SJSA1 (cell line): ENCODE results near the gene GRK7. TPM values are rescaled to one million over a fixed set of nuclear protein-coding genes. Genes with fewer than 3 reads are reported as not detected.
"Not testable (repeated sequence)": the region's sequence is repeated elsewhere in the genome, so short reads cannot be mapped to it uniquely, and the experiment has no call there.

Experiments
- DNase-seq, 2 experiments: peaks; one replicate each; pipeline ENCODE4 v3.0.0-alpha.2; 2015 to 2020; ENCODE audit warnings: low spot score in 2 of 2, low read depth in 1 of 2
- H3K27ac ChIP-seq: fragments of 250-450 bp; sonication (Bioruptor Pico); 2 replicates; pipeline ENCODE4 v1.5.1; 2020; ENCODE audit warnings: mild to moderate bottlenecking, moderate library complexity
- H3K27me3 ChIP-seq: fragments of 250-450 bp; sonication (Bioruptor Pico); replicated peaks from 2 replicates; pipeline ENCODE4 v1.5.1; 2020; ENCODE audit warnings: mild to moderate bottlenecking, moderate library complexity
- H3K36me3 ChIP-seq: fragments of 250-450 bp; sonication (Bioruptor Pico); 2 replicates; pipeline ENCODE4 v1.5.1; 2020; ENCODE audit warnings: mild to moderate bottlenecking
- H3K4me1 ChIP-seq: fragments of 250-450 bp; sonication (Bioruptor Pico); replicated peaks from 2 replicates; pipeline ENCODE4 v1.6.1; 2021; ENCODE audit warnings: mild to moderate bottlenecking
- H3K4me3 ChIP-seq: fragments of 250-450 bp; sonication (Bioruptor Pico); 2 replicates; pipeline ENCODE4 v1.5.1; 2020; ENCODE audit warnings: mild to moderate bottlenecking
- H3K9me3 ChIP-seq: fragments of 250-450 bp; sonication (Bioruptor Pico); replicated peaks from 2 replicates; pipeline ENCODE4 v1.5.1; 2020; ENCODE audit warnings: mild to moderate bottlenecking
- total RNA-seq: library from RNA; depleted of rRNA; stranded (reverse); fragments of >200 nt; shearing (Covaris generic); gene quantifications from 2 replicates; pipeline ENCODE4 v1.2.3, GENCODE V29; 2014

The GRK7 gene
- total RNA-seq, 1 experiment from 2014 or later = not detected

DNA sequence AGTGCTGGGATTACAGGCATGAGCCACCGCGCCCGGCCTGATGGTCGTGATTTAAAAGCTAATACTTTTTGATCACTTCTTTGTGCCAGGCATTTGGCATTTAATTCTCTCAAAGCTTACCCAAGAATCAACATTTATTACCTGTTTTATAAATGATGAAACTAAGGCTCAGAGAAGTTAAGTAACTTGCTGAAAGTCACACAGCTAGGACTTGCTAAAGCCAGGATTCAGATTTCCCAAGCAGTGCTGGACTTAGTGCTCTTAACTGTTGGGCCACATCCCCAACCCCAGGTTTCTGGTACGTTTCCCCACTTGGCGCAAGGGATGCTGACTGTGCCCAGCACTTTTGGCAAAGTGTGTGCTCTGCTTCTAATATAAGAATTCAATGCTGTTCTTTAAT lies 10.5 kb downstream of the GRK7 start:
- no peak for DNase-seq
- Histone ChIP-seq H3K4me3 (no peak overlapping the region), H3K9me3 (no peaks in the 10 kb centered on the region), H3K27me3 (no peaks in the 10 kb centered on the region), H3K36me3 (no peaks in the 10 kb centered on the region), H3K27ac (no peak overlapping the region), H3K4me1 (peaks cover 14% of the 10 kb centered on the region)

DNA sequence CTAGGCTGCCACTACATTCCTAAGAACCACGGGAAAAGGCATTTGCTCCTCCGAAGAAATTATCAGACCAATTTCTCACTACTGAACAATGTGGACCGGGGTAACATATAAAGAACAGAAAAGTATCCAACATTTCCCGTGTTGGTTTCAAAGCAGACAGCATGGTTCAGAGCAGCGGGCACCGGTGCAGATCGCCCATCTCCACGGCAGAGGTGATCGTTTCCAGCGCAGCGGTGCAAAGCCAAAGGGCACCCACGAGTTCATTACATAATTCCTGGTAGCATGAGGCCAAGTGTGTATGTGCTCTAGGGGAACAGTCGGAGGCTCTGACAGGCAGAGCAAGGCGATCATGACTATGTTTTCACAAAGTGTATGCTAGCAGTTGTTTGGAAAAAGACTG lies 13.2 kb downstream of the GRK7 start:
- no peak overlapping the region for H3K4me3 ChIP-seq

DNA sequence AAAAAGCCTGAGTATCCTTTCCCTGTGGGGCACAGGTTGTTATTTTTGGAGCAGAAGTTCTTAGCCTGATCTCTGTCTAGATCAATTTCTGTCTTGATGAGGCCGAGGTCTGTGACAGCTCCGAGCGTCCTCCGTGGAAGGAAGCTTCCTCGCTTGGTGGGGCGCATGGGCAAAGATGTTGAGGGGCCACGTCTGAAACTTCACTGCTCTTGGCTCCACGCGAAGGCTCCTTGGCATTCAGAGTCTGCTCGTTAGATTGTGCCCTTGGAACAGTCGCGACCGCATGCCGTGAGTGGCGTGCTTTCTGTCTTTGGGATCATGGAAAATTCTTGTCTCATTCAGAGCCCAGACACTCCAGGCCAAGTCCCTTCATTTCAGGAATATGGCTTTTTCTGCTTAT lies 13.7 kb downstream of the GRK7 start:
- H3K4me3 ChIP-seq = no peak overlapping the region
- no peak overlapping the region for H3K27ac ChIP-seq
- no peaks in the 10 kb centered on the region for H3K4me1 ChIP-seq
- H3K9me3 ChIP-seq = no peaks in the 10 kb centered on the region
- H3K36me3 ChIP-seq = no peaks in the 10 kb centered on the region
- H3K27me3 ChIP-seq = no peaks in the 10 kb centered on the region
- no peak for DNase-seq

More for the DNA sequence above, 13.2 kb downstream of the GRK7 start:
- DNase-seq = no peak
- Histone ChIP-seq H3K27ac (no peak overlapping the region), H3K4me1 (no peaks in the 10 kb centered on the region), H3K36me3 (no peaks in the 10 kb centered on the region), H3K9me3 (no peaks in the 10 kb centered on the region), H3K27me3 (no peaks in the 10 kb centered on the region)

DNA sequence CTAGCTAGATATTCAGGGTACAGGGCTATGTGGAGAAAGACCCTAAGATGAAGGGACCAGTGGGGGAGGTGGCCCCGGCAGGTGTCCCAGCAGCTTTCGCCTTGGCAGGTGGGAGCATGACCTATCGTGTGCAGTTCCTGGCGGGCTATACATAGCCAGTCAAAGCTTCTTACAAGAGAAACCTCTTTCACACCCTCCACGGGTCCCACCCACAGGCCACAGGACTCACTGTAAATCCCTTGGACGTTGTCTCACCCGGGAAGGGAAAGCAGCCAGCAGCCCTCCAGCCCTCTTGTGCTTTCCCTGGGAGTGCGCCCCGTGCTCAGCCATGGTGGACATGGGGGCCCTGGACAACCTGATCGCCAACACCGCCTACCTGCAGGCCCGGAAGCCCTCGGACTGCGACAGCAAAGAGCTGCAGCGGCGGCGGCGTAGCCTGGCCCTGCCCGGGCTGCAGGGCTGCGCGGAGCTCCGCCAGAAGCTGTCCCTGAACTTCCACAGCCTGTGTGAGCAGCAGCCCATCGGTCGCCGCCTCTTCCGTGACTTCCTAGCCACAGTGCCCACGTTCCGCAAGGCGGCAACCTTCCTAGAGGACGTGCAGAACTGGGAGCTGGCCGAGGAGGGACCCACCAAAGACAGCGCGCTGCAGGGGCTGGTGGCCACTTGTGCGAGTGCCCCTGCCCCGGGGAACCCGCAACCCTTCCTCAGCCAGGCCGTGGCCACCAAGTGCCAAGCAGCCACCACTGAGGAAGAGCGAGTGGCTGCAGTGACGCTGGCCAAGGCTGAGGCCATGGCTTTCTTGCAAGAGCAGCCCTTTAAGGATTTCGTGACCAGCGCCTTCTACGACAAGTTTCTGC lies 15.0 kb downstream of the GRK7 start:
- no peaks in the 10 kb centered on the region for H3K4me1 ChIP-seq
- H3K27ac ChIP-seq = no peak overlapping the region
- H3K36me3 ChIP-seq = no peaks in the 10 kb centered on the region
- H3K4me3 ChIP-seq = no peak overlapping the region
- no peaks in the 10 kb centered on the region for H3K9me3 ChIP-seq
- no peak for DNase-seq
- no peaks in the 10 kb centered on the region for H3K27me3 ChIP-seq

DNA sequence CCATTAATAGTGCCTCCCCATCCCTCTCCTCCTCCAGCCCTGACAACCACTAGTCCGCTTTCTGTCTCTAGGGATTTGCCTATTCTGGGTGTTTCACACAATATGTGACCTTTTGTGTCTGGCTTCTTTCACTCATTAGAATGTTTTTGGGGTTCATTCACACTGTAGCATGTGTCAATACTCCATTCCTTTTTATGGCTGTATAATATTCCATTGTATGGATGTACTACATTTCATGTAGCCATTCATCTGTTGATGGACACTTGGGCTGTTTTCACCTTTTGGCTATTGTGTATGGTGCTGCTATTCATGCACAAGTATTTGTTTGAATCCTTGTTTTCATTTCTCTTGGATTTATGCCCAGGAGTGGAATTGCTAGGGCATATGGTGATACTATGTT lies 16.5 kb downstream of the GRK7 start:
- Histone ChIP-seq H3K9me3 (no peaks in the 10 kb centered on the region), H3K4me3 (no peak overlapping the region), H3K36me3 (no peaks in the 10 kb centered on the region), H3K4me1 (no peaks in the 10 kb centered on the region), H3K27me3 (no peaks in the 10 kb centered on the region), H3K27ac (no peak overlapping the region)
- DNase-seq = no peak

DNA sequence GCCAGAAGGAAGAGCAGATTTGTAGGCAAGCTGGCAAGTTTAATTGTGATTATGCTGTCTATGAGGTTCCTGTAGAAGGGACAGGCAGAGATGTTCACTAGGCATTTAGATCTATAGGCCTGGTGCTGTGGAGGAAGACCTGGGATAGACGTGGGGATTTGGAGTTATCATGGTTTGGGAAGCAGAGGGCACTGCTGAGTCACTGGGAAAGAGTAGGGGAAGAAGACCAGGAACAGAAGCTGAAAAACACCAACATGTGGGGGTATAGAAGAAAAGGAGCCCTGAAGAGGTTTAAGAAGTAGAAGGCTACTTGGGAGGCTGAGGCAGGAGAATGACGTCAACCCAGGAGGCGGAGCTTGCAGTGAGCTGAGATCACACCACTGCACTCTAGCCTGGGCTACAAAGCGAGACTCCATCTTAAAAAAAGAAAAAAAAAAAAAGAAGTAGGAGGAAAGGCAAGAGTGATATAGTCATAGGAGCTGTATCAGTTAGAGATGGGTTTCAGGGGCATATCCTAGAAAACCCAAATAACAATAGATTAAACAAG lies 19.3 kb downstream of the GRK7 start:
- no peaks in the 10 kb centered on the region for H3K4me1 ChIP-seq
- no peak overlapping the region for H3K4me3 ChIP-seq
- no peaks in the 10 kb centered on the region for H3K27me3 ChIP-seq
- H3K36me3 ChIP-seq = no peaks in the 10 kb centered on the region
- H3K27ac ChIP-seq = no peak overlapping the region
- no peak for DNase-seq
- H3K9me3 ChIP-seq = no peaks in the 10 kb centered on the region

DNA sequence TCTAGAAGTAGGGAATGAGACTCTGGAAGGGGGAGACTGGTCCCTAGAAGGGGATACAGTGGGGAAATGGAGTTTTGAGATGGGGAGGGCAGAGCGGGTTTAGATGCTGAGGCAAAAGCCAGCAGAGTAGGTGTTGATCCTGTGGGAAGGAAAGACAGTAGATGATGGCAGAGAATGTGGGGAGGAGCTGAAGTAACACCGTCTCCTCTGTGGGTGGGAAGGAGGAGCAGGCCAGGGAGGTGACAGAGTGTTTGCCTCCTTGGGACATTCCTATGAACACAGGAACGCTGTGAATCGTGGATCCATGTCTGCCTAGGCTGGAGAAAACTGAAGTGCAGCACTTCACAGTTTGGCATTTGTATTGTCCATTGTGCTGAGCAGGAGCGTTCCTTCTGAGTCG lies 20.4 kb downstream of the GRK7 start:
- no peaks in the 10 kb centered on the region for H3K9me3 ChIP-seq
- H3K4me1 ChIP-seq = no peaks in the 10 kb centered on the region
- no peaks in the 10 kb centered on the region for H3K27me3 ChIP-seq
- H3K27ac ChIP-seq = no peak overlapping the region
- DNase-seq = no peak
- no peaks in the 10 kb centered on the region for H3K36me3 ChIP-seq
- H3K4me3 ChIP-seq = no peak overlapping the region

DNA sequence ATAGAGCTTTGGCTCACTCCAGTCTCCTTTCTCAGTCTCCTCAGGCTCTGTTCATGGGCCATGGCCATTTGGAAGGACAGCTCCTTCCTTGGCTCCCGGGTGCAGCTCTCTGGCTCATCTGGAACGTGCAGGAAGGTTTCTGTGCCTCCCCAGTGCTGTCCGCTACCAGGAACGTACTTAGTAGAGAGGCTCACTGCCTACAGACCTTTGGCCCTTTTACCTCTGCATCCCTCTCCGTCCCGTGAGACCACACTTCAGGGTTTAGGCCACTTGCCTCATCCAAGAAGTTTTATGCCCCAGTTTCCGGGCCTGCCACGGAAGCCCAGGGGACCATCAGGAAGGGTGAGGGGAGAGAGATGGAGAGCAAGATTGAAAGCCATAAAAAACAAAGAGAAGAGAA lies 20.9 kb downstream of the GRK7 start:
- no peaks in the 10 kb centered on the region for H3K4me1 ChIP-seq
- H3K4me3 ChIP-seq = no peak overlapping the region
- no peak overlapping the region for H3K27ac ChIP-seq
- H3K36me3 ChIP-seq = no peaks in the 10 kb centered on the region
- no peaks in the 10 kb centered on the region for H3K9me3 ChIP-seq
- no peaks in the 10 kb centered on the region for H3K27me3 ChIP-seq
- no peak for DNase-seq

DNA sequence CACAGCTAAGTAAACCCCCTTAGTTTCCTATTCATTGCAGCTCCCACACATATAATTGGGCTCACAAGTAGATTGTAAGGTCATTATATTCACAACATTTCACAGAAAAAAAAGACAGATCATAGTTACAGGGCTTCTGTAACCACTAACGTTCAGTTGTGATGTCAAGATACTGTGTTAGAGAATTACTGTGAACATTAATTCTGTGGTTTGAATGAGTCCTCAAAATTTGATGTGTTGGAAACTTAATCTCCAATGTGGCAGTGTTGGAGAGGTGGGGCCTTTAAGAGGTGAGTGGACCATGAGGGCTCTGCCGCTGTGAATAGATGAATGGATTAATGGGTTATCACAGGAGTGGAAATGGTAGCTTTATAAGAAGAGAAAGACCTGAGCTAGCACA lies 21.3 kb downstream of the GRK7 start:
- no peaks in the 10 kb centered on the region for H3K27me3 ChIP-seq
- H3K9me3 ChIP-seq = no peaks in the 10 kb centered on the region
- H3K4me3 ChIP-seq = no peak overlapping the region
- H3K27ac ChIP-seq = no peak overlapping the region
- no peak for DNase-seq
- H3K4me1 ChIP-seq = no peaks in the 10 kb centered on the region
- no peaks in the 10 kb centered on the region for H3K36me3 ChIP-seq

DNA sequence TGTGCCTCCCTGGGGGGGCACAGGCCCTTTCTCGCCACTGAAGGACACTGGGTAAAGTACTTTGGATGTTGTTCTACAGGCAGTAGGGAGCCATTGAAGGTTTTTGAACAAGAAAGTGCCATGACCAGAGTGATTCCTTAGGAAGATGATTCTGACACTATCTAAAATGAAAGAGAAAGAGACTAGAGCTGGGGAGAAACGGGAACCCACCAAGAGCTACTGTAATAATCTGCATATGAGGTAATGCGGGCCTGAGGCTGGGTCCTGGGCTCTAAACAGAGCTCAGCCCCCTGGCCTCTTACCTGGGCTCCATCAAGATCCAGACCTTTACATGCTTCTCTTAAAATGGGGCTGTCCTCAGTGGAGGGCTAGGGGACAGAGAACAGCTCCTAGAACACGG lies 24.9 kb downstream of the GRK7 start:
- no peaks in the 10 kb centered on the region for H3K27me3 ChIP-seq
- DNase-seq = no peak
- H3K4me3 ChIP-seq = no peak overlapping the region
- H3K27ac ChIP-seq = no peak overlapping the region
- H3K9me3 ChIP-seq = no peaks in the 10 kb centered on the region
- H3K36me3 ChIP-seq = no peaks in the 10 kb centered on the region
- H3K4me1 ChIP-seq = no peaks in the 10 kb centered on the region

DNA sequence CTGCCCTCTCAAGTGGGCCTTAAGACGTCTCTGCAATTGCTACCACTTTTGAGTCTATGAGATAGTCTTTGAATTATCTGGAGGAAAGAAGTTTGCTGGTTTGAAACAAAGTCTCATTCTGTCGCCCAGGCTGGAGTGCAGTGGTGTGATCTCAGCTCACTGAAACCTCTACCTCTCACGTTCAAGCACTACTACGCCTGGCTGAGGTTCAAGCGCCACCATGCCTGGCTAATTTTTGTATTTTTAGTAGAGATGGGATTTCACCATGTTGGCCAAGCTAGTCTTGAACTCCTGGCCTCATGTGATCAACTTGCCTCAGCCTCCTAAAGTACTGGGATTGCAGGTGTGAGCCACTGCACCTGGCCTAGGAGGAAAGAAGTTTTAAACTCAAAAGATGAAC lies 25.5 kb downstream of the GRK7 start:
- H3K36me3 ChIP-seq, H3K9me3 ChIP-seq, H3K27ac ChIP-seq, DNase-seq, H3K27me3 ChIP-seq, H3K4me1 ChIP-seq, H3K4me3 ChIP-seq: not testable (repeated sequence)

DNA sequence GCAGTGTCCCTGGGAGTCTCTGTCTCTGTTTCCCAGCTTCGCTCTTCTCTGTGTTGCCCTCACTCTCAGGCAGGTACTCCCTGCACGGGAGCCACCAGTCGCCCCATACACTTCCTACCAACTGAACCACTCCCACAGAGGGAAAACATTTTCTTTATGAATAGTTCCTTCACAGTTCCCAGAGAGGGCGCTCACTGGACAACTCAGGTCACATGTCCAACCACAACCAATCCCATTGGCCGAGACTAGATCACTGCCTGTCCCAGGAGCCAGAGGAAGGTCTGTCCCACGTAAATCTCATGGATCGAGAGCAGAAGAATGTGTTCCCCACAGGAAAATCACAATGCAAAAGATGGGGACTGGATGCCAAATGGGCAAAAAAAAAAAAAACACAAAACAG lies 26.1 kb downstream of the GRK7 start:
- DNase-seq = no peak
- Histone ChIP-seq H3K4me3 (no peak overlapping the region), H3K9me3 (no peaks in the 10 kb centered on the region), H3K27ac (no peak overlapping the region), H3K27me3 (no peaks in the 10 kb centered on the region), H3K36me3 (no peaks in the 10 kb centered on the region), H3K4me1 (no peaks in the 10 kb centered on the region)

DNA sequence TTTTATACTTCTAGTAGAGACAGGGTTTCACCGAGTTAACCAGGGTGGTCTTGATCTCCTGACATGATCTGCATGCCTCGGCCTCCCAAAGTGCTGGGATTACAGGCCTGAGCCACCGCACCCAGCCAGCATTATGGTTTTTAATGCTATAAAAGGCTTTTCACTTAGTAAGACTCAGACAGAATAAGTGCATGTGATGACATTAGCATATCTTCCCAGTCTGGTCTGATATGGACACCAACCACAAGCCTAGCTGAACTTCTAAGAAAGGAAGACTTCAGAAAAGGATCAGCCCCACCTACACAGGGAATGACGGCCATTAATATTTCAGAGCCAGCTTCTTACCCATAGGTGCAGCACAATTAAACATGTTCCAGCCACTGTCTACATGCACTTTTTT lies 27.0 kb downstream of the GRK7 start:
- no peaks in the 10 kb centered on the region for H3K36me3 ChIP-seq
- DNase-seq = no peak

DNA sequence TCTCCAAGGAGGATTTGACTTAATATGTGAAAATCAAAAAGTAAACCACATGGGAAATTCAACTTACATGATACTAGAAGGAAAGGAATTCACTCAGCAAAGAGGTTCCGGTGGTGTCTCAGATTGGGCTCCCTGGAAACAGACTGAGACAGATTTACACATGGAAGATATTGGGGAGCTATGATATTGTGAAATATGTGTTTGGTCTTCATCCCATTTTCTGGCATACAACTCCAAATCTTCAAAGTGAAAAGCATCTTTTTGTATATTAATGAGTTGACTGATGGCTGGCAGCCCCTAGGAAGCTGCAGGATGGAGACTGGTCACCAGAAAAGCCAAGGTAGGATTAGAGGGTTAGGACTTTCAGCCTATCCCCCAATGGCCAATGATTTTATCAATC lies 29.3 kb downstream of the GRK7 start:
- Histone ChIP-seq H3K27ac (no peak overlapping the region), H3K9me3 (no peaks in the 10 kb centered on the region), H3K4me3 (no peak overlapping the region), H3K36me3 (no peaks in the 10 kb centered on the region), H3K4me1 (peaks cover 7% of the 10 kb centered on the region; the same call in 1 of the 2 replicates), H3K27me3 (no peaks in the 10 kb centered on the region)
- no peak for DNase-seq

More for the DNA sequence above, 27.0 kb downstream of the GRK7 start:
- H3K4me3 ChIP-seq = no peak overlapping the region
- H3K4me1 ChIP-seq = no peaks in the 10 kb centered on the region
- no peaks in the 10 kb centered on the region for H3K9me3 ChIP-seq
- H3K27me3 ChIP-seq = no peaks in the 10 kb centered on the region
- no peak overlapping the region for H3K27ac ChIP-seq
